H1 (cell line): ENCODE data around the gene SF3B1. TPM values are rescaled to one million over a fixed set of nuclear protein-coding genes. Genes with fewer than 3 reads are reported as not detected.

Experiments
- ATF2 ChIP-seq: IDR thresholded peaks from 2 replicates; pipeline ENCODE4 v1.6.1; 2012; ENCODE audit warnings: low read length, inconsistent platforms
- CHD7 ChIP-seq: fragments of 300-600 bp; sonication (generic); IDR thresholded peaks from 2 replicates; pipeline ENCODE4 v1.7.1; 2012; ENCODE audit warnings: low read length, moderate library complexity, mild to moderate bottlenecking, inconsistent platforms; ENCODE audit not compliant: insufficient replicate concordance
- SIRT6 ChIP-seq: IDR thresholded peaks from one replicate; pipeline ENCODE4 v1.7.1; 2012; ENCODE audit warnings: low read length, inconsistent platforms
- TCF12 ChIP-seq: IDR thresholded peaks from 2 replicates; pipeline ENCODE4 v1.6.1; 2011; ENCODE audit warnings: low read depth, mild to moderate bottlenecking, low read length
- polyA plus RNA-seq, 7 experiments: library from polyadenylated mRNA; depleted of rRNA in 3 of 7; stranded (reverse) in 5 of 7; unstranded in 2 of 7; fragments of >200 nt in 5 of 7; fragments of 200-250 nt in 2 of 7; gene quantifications; 1 replicate in 5 of 7; 2 replicates in 1 of 7; 4 replicates in 1 of 7; pipeline versions ENCODE4 v1.2.1 to v1.2.3, GENCODE V29; 2011 to 2013; ENCODE audit warnings: missing spikeins in 2 of 7, mixed read lengths in 2 of 7
- total RNA-seq: library from RNA; stranded (reverse); fragmentation: NEBNext Ultra II Directional; extraction: Animal tissue kit (Norgen Biotek cat#: 25700); gene quantifications from 2 replicates; pipeline ENCODE4 v1.2.1, GENCODE V29; 2021

Gene SF3B1
- total and polyA plus RNA-seq, 2 of the 8 experiments (the other 6 are each of a cell fraction or from before 2014, with no cell fraction given): 320 to 403 TPM

- TF ChIP-seq CHD7 (no peak), ATF2 (no peak), SIRT6 (no peak), TCF12 (no peak)
Observed at GRCh38 chr2:197369933-197370320, 64.9 kb downstream of the SF3B1 start (continued).
